OCI-LY7 (cell line): ENCODE data around the gene NOL7. TPM values are rescaled to one million over a fixed set of nuclear protein-coding genes. Genes with fewer than 3 reads are reported as not detected.

Experiments
- BruUV-seq: library from RNA; stranded (reverse); fragments of 400-500 nt; replicated peaks from 2 replicates; lab custom pipeline; 2021; lab: Mats Ljungman, UMichigan
- CTCF ChIA-PET: fragments of 300-600 bp; sonication (Branson Sonifier 250); formaldehyde crosslinking; loops from one replicate; lab custom pipeline; 2022; ENCODE audit warnings: antibody characterized with exemption; ENCODE audit not compliant: unreplicated experiment; lab: Charles Lee
- POLR2A ChIA-PET: fragments of 300-600 bp; sonication (Branson Sonifier 250); formaldehyde crosslinking; loops from one replicate; lab custom pipeline; 2022; ENCODE audit warnings: antibody characterized with exemption; lab: Charles Lee
- DNase-seq: peaks from one replicate; pipeline ENCODE4 v3.0.0-alpha.2; 2015; ENCODE audit warnings: low spot score
- H2AFZ ChIP-seq: fragments of 200-600 bp; sonication (generic), shearing (Covaris generic); 2 replicates; pipeline ENCODE4 v1.6.1; 2014; ENCODE audit warnings: mild to moderate bottlenecking, antibody characterized with exemption, low read length, moderate library complexity
- H3K27ac ChIP-seq: fragments of 200-600 bp; sonication (generic); 2 replicates; pipeline ENCODE4 v1.5.1; 2014; ENCODE audit warnings: mixed run types, low read depth, mild to moderate bottlenecking, moderate library complexity, low read length, inconsistent platforms; ENCODE audit not compliant: poor library complexity, severe bottlenecking
- H3K36me3 ChIP-seq: fragments of 200-600 bp; sonication (generic); 2 replicates; pipeline ENCODE4 v1.6.1; 2014; ENCODE audit warnings: mild to moderate bottlenecking, antibody characterized with exemption, low read length, moderate library complexity, mixed read lengths; ENCODE audit not compliant: insufficient read depth
- H3K4me1 ChIP-seq: fragments of 200-600 bp; sonication (generic); 2 replicates; pipeline ENCODE4 v1.5.1; 2014; ENCODE audit warnings: mild to moderate bottlenecking, low read length; ENCODE audit not compliant: insufficient read depth, poor library complexity, severe bottlenecking
- H3K4me2 ChIP-seq: fragments of 200-600 bp; sonication (generic); 2 replicates; pipeline ENCODE4 v1.6.1; 2014; ENCODE audit warnings: mild to moderate bottlenecking, low read length
- H3K4me3 ChIP-seq: fragments of 200-600 bp; sonication (generic); 2 replicates; pipeline ENCODE4 v1.5.1; 2014; ENCODE audit warnings: mild to moderate bottlenecking, low read depth, low read length; ENCODE audit not compliant: poor library complexity, severe bottlenecking
- H3K79me2 ChIP-seq: fragments of 200-600 bp; sonication (generic); 2 replicates; pipeline ENCODE4 v1.6.1; 2016; ENCODE audit warnings: low read depth, mild to moderate bottlenecking, low read length, moderate library complexity, mixed read lengths; ENCODE audit not compliant: insufficient read depth
- H3K9me2 ChIP-seq: fragments of 200-600 bp; sonication (generic); 2 replicates; pipeline ENCODE4 v1.6.1; 2016; ENCODE audit warnings: mild to moderate bottlenecking, low read length, mixed read lengths; ENCODE audit not compliant: insufficient read depth
- H3K9me3 ChIP-seq: fragments of 200-600 bp; sonication (generic); 2 replicates; pipeline ENCODE4 v1.6.1; 2014; ENCODE audit warnings: mild to moderate bottlenecking, mixed run types, low read length, mixed read lengths
- H4K20me1 ChIP-seq: fragments of 200-600 bp; sonication (generic); 2 replicates; pipeline ENCODE4 v1.6.1; 2014; ENCODE audit warnings: mild to moderate bottlenecking, antibody characterized with exemption, low read length, moderate library complexity, mixed read lengths; ENCODE audit not compliant: insufficient read depth
- EZH2phosphoT487 ChIP-seq: fragments of 200-600 bp; sonication (generic); IDR thresholded peaks from 2 replicates; pipeline ENCODE4 v1.6.1; 2018; ENCODE audit warnings: low read depth, borderline replicate concordance, mild to moderate bottlenecking, mixed run types, antibody characterized with exemption, low read length, moderate library complexity, mixed read lengths
- intact Hi-C: fragments of 100-400 bp; cut with micrococcal nuclease; formaldehyde crosslinking; loops from one replicate; pipeline ENCODE4 v1.10.0; 2022; ENCODE audit not compliant: unreplicated experiment
- total RNA-seq, 2 experiments: library from RNA; depleted of rRNA in 1 of 2; stranded (reverse); fragments of >200 nt in 1 of 2; shearing (Covaris generic) in 1 of 2; gene quantifications; 2 replicates each; pipeline ENCODE4 v1.2.3, GENCODE V29; 2014 to 2022
- TF ChIP-seq, protein P1 (sequence below): fragments of 200-600 bp; sonication (generic); conservative IDR thresholded peaks from 2 replicates; pipeline ENCODE4 v1.5.1; 2014; ENCODE audit warnings: mild to moderate bottlenecking, antibody characterized with exemption, low read length, moderate library complexity, mixed read lengths

Gene NOL7
- total RNA-seq, 2 experiments from 2014 or later, result 67.5 to 103 TPM

DNA sequence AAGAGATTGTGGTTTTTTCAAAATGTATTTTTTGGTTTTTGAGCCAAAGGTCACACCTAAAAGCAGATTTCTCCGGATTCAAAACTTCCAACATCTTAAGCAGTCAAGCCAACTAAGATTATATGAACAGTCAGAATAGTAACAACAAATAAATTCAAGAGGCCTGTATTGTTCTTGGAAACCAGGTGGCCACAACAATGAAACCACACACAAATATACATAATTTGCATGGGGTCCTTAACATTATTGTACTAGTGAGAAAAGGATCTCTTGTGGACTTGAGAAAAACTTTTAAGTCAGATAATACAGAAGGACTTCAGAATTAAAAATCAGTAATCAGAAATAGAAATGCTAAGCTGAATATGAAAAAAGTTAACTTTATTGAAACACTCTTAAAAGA lies 40.6 kb downstream of the NOL7 start:
- intact Hi-C loops, result no loop called here
- H3K9me3 ChIP-seq, result no peaks in the 10 kb centered on the region

DNA sequence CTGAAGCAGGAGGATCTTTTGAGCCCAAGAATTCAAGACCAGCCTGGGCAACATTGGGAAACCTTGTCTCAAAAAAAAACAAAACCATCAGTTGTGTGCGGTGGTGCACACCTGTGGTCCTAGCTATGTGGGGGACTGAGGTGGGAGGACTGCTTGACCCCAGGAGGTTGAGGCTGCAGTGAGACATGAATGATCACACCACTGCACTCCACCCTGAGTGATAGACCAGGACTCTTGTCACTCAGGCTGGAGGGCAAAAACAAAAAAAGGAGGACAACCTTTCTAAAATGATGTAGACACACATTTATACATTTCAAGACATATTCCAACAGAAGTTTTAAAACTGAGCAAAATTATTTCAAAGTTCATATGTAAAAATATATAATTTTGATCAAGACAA lies 45.1 kb downstream of the NOL7 start:
- Histone ChIP-seq H3K36me3 (peaks cover 10% of the 10 kb centered on the region; the same call in 1 of the 2 replicates), H3K4me2 (no peak overlapping the region), H2AFZ (no peak overlapping the region), H3K4me3 (no peak overlapping the region), H3K9me3 (no peaks in the 10 kb centered on the region), H3K9me2 (no peaks in the 10 kb centered on the region), H4K20me1 (no peaks in the 10 kb centered on the region), H3K27ac (no peak overlapping the region), H3K4me1 (peaks cover 18% of the 10 kb centered on the region), H3K79me2 (peaks cover 73% of the 10 kb centered on the region)
- no TSS peak for BruUV-seq
- intact Hi-C loops, result no loop called here
- no peak for DNase-seq
- TF ChIP-seq, protein P1, sequence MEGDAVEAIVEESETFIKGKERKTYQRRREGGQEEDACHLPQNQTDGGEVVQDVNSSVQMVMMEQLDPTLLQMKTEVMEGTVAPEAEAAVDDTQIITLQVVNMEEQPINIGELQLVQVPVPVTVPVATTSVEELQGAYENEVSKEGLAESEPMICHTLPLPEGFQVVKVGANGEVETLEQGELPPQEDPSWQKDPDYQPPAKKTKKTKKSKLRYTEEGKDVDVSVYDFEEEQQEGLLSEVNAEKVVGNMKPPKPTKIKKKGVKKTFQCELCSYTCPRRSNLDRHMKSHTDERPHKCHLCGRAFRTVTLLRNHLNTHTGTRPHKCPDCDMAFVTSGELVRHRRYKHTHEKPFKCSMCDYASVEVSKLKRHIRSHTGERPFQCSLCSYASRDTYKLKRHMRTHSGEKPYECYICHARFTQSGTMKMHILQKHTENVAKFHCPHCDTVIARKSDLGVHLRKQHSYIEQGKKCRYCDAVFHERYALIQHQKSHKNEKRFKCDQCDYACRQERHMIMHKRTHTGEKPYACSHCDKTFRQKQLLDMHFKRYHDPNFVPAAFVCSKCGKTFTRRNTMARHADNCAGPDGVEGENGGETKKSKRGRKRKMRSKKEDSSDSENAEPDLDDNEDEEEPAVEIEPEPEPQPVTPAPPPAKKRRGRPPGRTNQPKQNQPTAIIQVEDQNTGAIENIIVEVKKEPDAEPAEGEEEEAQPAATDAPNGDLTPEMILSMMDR, result no peak
- no peak for TF ChIP-seq EZH2phosphoT487
- CTCF ChIA-PET, result no interaction called here
- POLR2A ChIA-PET, result interaction anchor here (0.7 to 1.5 kb wide), 7 partner anchors 8 to 161 kb away, joined by 3 to 7 read pairs (median 3); no protein-coding TSS in a partner anchor

More for the DNA sequence above, 40.6 kb downstream of the NOL7 start:
- Histone ChIP-seq H3K4me3 (no peak overlapping the region), H3K9me2 (no peaks in the 10 kb centered on the region), H4K20me1 (no peaks in the 10 kb centered on the region), H3K4me2 (no peak overlapping the region), H2AFZ (no peak overlapping the region), H3K27ac (no peak overlapping the region), H3K36me3 (peaks cover 20% of the 10 kb centered on the region), H3K4me1 (peaks cover 7% of the 10 kb centered on the region), H3K79me2 (peaks cover 27% of the 10 kb centered on the region; the same call in 1 of the 2 replicates)
- DNase-seq, result no peak
- TF ChIP-seq, protein P1, result no peak
- no peak for TF ChIP-seq EZH2phosphoT487
- CTCF ChIA-PET, result no interaction called here
- POLR2A ChIA-PET, result interaction anchor here (0.7 to 2.0 kb wide), 3 partner anchors 14 to 59 kb away, joined by 3 to 7 read pairs (median 4); no protein-coding TSS in a partner anchor
- BruUV-seq, result no TSS peak

DNA sequence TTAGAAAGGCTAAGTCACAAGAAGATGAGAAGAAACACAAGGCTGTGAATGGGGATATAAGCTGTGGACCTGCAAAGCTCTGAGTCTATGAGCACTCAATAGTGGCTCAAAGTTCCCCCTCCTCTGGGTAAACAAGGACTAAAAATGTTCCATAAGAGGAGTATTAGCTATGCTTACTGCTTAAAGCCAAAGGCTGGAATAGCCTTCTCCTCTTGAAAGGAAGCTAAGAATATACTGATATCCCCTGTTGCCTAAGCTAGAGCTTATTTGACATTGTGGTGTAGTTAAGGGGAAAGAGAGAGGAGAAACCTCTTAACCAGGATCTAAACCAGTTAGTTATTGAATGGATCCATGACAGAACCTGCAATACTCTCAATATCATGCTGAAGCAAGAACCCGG lies 45.8 kb downstream of the NOL7 start:
- no peaks in the 10 kb centered on the region for H4K20me1 ChIP-seq

More for the DNA sequence above, 45.8 kb downstream of the NOL7 start:
- POLR2A ChIA-PET, result interaction anchor here (0.6 to 1.5 kb wide), 6 partner anchors 9 to 455 kb away, joined by 3 to 11 read pairs (median 3); no protein-coding TSS in a partner anchor
- Histone ChIP-seq H3K79me2 (peaks cover 79% of the 10 kb centered on the region), H3K4me2 (no peak overlapping the region), H3K36me3 (peaks cover 7% of the 10 kb centered on the region; the same call in 1 of the 2 replicates), H3K27ac (no peak overlapping the region), H3K4me3 (no peak overlapping the region), H3K9me2 (no peaks in the 10 kb centered on the region), H3K9me3 (no peaks in the 10 kb centered on the region), H3K4me1 (peaks cover 18% of the 10 kb centered on the region), H2AFZ (no peak overlapping the region)
- intact Hi-C loops, result no loop called here
- CTCF ChIA-PET, result no interaction called here
- no peak for DNase-seq
- no TSS peak for BruUV-seq
- no peak for TF ChIP-seq EZH2phosphoT487
- TF ChIP-seq, protein P1, result no peak
